ES-I3 (cell line): ENCODE results near the gene ACADVL.
A peak's percentile ranks its signal among the peaks of the same experiment; 100 is the strongest.

Experiments
- H3K36me3 ChIP-seq: 2 replicates; pipeline ENCODE4 v1.6.1; 2013; ENCODE audit warnings: mild to moderate bottlenecking, low read length, control low read depth, moderate library complexity; ENCODE audit not compliant: insufficient read depth
- H3K4me1 ChIP-seq: 2 replicates; pipeline ENCODE4 v1.6.1; 2013; ENCODE audit warnings: mild to moderate bottlenecking, control low read depth, low read length; ENCODE audit not compliant: insufficient read depth
- H3K9ac ChIP-seq: 2 replicates; pipeline ENCODE4 v1.6.1; 2013; ENCODE audit warnings: low read depth, mild to moderate bottlenecking, low read length, moderate library complexity
- H3K9me3 ChIP-seq: 2 replicates; pipeline ENCODE4 v1.6.1; 2013; ENCODE audit warnings: mild to moderate bottlenecking, low read length, moderate library complexity; ENCODE audit not compliant: control insufficient read depth, insufficient read depth

The ACADVL gene

DNA sequence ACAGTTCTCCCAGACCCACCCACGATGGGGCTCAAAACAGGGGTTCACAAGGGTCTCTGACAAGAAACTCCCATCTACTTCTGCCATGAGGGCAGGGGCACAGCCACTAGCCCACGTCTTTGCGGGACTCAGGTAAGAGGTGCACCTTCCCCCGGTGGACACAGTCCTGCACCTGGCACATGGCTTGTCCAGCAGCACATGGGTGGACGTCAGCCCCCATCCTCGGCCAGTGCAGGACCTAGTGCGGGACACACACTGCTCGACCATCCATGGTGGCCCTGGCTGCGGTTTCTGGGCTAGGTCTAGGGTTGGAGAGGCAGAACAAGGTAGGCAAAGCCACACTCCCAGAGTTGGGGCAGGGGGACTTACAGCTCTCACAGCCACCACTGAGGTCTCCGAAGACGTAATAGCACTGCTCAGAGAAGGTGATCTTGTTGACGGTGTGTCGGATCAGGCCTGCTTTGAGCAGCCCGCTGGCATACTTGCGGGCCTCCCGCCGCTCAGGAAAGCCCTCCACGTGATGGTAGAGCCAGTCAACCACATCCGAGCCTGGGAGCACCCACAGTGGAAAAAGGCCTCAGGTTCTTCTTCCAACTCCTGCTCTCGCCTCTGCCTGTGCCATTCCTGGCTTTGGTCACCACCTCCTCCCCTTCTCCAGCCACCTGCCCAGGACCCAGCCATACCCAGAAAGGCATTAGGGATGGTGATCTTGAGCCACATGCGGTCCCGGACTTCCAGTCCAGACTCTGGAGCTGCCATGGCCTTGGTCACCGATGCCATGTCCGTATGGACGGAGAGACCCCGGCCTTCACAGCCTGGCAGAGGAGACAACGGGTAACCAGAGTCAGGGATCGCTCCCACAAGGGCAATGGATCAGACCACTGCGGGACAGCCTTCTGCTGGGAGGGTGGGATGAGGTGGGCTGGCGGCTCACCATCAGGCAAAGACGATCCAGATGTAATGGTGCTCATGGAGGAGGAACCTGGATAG, 7.3 kb downstream of the ACADVL start:
- H3K9ac ChIP-seq = no peak overlapping the region
- no peaks in the 10 kb centered on the region for H3K9me3 ChIP-seq
- H3K4me1 ChIP-seq = peaks cover 2% of the 10 kb centered on the region; the same call in 1 of the 2 replicates
- peaks cover 22% of the 10 kb centered on the region; the same call in 1 of the 2 replicates for H3K36me3 ChIP-seq

DNA sequence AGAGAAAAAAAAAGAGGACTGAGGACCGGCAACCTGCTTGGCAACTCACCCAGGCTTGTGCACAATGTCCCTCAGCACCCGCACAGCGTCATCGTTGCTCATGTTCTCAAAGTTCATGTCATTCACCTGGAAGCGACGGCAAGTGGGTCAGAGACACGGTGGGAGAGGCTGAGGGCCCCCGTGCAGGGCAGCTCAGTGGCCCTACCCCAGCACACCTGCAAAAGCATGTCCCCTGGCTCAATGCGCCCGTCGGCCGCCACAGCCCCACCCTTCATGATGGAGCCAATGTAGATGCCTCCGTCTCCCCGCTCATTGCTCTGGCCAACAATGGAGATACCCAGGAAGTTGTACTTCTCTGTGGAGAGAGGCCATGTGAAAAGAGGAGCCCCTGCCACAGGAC, 9.2 kb downstream of the ACADVL start:
- Histone ChIP-seq H3K9me3 (no peaks in the 10 kb centered on the region), H3K9ac (no peak overlapping the region), H3K36me3 (peaks cover 16% of the 10 kb centered on the region; the same call in 1 of the 2 replicates), H3K4me1 (peaks cover 4% of the 10 kb centered on the region; the same call in 1 of the 2 replicates)

DNA sequence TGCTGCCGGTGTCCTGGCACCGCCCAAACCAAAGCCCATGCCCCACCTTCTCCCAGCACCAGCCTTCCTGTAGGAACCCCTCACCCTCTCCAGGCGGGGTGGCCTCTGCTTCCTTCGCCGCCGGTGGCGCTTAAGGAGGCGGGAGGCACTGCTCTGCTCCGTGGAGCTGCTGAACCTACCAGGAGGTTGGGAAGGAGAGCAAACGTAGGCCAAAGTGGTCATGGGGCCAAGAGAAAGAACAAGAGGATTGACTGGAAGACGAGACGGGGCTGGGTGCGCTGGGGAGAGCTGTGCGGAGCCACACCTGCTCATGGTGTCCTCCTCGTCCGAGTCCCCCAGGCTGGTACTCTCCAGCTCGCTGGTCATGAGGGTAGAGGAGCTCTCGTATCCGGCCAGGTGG, 9.8 kb downstream of the ACADVL start:
- no peaks in the 10 kb centered on the region for H3K9me3 ChIP-seq
- H3K36me3 ChIP-seq = peaks cover 15% of the 10 kb centered on the region; the same call in 1 of the 2 replicates
- H3K4me1 ChIP-seq = peaks cover 4% of the 10 kb centered on the region; the same call in 1 of the 2 replicates
- H3K9ac ChIP-seq = no peak overlapping the region

DNA sequence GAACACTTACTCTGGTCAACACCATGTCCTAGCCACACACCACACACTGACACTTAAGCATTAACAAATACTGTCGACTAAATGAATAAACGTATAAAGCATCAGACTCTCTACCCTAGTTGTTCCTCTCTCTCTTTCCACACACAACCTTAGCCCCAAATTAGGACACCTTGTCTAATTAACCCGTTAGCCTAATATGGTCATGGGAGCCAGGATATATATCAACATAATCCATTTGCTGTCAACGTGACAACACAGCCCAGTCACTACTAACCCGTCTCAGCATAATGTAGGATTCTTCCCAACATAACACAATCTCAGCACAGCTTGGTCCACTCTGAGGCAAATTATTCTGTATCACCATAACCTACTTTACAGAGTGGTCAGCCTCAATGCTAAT, 12.4 kb downstream of the ACADVL start:
- Histone ChIP-seq H3K4me1 (peaks cover 6% of the 10 kb centered on the region), H3K36me3 (peaks cover 22% of the 10 kb centered on the region), H3K9ac (no peak overlapping the region; the same call in 1 of the 2 replicates), H3K9me3 (no peaks in the 10 kb centered on the region)

DNA sequence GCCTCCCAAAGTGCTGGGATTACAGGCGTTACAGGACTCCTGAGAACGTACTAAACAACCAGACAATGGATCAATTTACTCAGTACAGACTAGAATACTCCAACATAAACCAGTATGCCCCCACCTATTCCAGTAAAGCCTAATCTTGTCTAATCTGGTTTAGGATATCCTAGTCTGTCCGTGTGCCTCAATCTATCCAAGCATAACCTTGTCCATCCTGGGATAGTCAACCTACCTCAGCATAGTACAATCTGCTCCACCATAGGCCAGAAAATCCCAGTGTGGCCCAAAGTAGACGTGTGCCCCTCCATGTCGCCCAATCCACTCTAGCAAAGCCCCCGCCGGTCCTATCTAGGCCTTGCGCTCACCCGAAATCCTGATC, 14.0 kb downstream of the ACADVL start:
- H3K9ac ChIP-seq = peak overlapping the region; percentile 98
- H3K4me1 ChIP-seq = peaks cover 10% of the 10 kb centered on the region

DNA sequence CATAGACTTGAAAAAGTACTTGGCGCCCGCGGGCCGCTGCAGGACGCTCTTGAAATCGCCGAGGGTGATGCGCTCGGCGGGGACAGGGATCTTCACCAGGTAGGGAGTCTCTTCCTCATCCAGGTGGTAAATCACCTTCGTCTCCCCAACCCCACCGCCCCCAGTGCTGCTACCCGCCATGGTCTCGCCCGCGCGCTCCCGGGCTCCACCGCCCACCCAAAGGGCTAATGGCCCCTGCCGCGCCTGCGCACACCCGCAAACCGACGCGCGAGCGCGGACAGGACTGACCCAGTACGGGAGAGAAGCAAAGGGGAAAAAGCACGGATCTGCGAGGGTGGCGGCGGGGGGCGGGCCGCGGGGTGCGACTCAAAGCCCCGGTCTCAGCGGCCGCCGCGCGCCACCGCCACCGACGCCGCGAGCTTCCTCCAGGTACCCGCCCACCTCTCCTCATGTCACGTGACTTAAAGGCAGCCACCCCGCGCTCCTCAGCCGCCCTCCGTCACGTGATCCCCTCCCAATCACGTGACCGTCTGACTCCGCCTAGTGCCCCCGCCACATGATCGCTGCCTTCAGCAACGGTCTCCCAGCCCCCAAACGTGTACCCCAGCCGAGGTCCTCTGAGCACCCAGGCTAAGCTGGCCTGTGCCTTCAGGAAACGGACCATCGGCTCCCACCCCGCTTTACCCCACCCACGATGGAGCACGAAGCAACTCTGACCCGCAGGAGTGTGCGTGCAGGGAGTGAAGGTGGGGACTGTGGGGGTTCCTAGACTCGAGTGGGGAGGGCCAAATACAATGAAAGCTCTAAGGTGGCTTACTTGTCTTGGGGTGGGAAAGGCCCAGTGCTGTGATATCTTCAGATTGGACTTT, 14.6 kb downstream of the ACADVL start, which contains the start of gene DVL2:
TSS of gene DVL2 (minus strand) at position 435 of the 869 bp plus-strand sequence. CDS start at position 180, 255 bp downstream.
- Histone ChIP-seq H3K4me1 (peaks cover 10% of the 10 kb centered on the region), H3K9ac (peak within 1 kb of the TSS; percentile 98), H3K9me3 (no peaks in the 10 kb centered on the region), H3K36me3 (peaks cover 15% of the 10 kb centered on the region)

More for the DNA sequence above, 14.0 kb downstream of the ACADVL start:
- H3K9me3 ChIP-seq = no peaks in the 10 kb centered on the region
- peaks cover 15% of the 10 kb centered on the region for H3K36me3 ChIP-seq

DNA sequence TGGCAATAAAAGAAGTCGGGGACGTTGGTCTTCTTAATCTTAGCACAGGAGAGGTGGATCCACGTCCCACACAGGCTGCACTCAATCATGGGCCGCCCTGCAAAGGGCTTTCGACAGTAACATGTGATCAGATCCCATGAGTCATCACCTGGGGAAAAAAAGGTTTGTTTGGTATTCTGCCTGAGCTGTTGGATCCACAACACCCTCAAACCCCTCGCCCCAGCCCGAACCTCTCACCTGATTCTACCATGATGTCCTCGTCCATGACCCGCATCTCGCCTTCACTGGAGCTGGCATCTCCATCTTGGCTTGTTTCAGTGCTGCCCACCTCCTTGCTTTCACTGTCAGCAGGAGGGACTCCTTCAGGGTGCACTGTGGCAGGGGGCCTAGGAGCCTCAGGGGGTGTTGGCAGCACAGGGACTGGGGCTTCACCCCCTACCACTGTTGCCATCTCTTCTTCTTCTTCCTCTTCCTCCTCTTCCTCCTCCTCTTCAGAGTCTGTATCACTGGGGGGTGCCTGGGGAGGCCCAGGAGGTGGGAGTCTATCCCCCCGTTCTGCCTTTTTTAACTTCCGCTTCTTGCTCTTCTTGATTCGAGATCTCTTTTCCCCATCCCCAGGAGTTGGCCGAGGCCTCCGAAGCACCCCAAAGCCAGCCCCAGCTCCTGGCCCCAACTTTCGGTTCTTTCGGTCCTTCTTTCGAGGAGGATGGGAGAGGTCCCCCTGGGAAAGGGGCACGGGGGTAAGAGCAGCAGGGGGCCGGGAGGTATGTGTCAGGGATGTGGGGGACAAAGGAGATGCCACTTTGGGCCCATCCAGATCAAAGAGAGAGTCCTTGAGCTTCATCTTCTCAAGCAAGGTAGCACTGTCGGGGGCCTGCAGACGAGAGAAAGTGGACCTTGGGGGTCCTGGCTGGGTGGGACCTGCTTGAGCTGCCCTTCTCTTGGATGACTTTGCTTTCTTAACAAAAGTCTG, 16.2 kb downstream of the ACADVL start:
- peaks cover 17% of the 10 kb centered on the region for H3K4me1 ChIP-seq
- H3K36me3 ChIP-seq = peaks cover 10% of the 10 kb centered on the region
- H3K9ac ChIP-seq = no peak overlapping the region
- H3K9me3 ChIP-seq = no peaks in the 10 kb centered on the region

DNA sequence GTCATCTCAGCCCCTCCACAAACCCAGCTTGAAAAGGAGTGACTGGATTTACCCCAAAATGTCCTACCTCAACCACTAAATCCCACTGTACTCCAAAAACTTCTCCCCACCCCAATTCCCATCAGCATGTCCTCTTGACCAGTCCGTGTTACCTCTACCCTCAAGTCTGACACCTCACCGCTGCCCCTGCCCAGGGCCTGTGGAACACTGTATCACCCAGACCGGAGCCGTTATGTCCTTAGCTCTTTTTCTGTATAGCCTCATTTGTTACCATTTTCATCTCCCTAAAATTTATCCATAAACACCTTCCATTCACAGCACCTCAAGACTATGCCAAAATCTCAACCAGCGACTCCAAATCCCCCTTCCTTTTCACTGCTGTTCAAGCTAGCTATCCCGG, 17.1 kb downstream of the ACADVL start:
- peaks cover 10% of the 10 kb centered on the region for H3K36me3 ChIP-seq
- peaks cover 23% of the 10 kb centered on the region for H3K4me1 ChIP-seq
- no peaks in the 10 kb centered on the region for H3K9me3 ChIP-seq
- no peak overlapping the region for H3K9ac ChIP-seq

DNA sequence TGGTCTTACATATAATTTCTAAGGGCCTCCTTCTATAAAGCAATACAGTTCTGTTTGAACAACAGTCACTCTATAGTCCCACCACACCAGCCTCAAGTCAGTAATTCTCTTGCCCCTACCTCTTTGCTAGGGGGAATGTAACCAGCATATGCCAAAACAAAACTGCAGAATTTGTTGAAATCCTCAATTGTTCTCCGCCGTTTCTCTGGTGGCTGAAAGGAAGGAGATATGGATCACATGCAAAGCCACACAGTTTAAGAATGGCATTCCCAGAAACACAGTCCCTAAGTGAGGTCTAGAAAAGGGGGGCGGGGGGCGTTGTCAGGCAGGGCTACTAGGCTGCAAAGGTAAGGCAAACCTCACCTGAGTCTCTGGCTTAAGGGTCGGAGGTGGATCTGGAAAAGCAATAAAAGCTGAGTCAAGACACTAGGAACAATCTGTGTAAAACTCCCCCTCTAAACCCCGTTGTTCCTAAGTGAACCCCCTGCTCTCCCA, 17.6 kb downstream of the ACADVL start:
- peaks cover 18% of the 10 kb centered on the region for H3K4me1 ChIP-seq
- peaks cover 10% of the 10 kb centered on the region for H3K36me3 ChIP-seq
- H3K9ac ChIP-seq = peak overlapping the region; percentile 58; the same call in 1 of the 2 replicates
- H3K9me3 ChIP-seq = no peaks in the 10 kb centered on the region

DNA sequence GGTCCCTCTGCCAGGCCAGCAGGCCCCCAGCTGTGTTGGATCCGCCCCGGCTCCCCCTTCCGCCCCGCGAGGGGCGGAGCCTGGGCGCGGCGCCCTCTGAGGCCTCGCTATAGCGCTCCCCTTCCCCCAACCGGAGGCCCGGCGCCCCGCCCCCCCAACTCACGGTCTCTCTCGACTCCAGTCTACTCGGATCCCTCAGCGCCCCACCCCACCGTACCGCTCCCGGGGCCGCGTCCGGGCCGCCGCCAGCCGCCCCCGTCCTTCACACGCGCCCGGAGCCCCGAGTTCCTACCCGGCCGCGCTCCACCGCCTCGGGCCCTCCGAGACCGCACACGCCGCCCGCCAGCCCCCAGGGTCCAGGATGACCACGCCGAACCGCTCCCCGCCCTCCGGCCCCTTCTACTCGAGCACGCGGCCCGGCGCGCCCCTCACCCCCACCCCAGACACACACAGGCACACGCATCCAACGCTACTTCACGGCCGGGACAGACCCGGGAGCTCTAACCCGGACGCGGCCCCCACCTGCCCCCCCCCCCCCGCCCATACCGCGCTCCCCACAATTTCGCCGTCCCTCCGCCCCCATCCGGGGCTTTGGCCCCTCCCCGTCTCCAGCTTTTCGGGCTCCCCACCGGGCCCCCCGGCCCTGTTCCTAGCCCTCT, 18.2 kb downstream of the ACADVL start:
- Histone ChIP-seq H3K4me1 (peaks cover 18% of the 10 kb centered on the region), H3K9me3 (no peaks in the 10 kb centered on the region), H3K9ac (peak overlapping the region; percentile 58), H3K36me3 (peaks cover 10% of the 10 kb centered on the region)

DNA sequence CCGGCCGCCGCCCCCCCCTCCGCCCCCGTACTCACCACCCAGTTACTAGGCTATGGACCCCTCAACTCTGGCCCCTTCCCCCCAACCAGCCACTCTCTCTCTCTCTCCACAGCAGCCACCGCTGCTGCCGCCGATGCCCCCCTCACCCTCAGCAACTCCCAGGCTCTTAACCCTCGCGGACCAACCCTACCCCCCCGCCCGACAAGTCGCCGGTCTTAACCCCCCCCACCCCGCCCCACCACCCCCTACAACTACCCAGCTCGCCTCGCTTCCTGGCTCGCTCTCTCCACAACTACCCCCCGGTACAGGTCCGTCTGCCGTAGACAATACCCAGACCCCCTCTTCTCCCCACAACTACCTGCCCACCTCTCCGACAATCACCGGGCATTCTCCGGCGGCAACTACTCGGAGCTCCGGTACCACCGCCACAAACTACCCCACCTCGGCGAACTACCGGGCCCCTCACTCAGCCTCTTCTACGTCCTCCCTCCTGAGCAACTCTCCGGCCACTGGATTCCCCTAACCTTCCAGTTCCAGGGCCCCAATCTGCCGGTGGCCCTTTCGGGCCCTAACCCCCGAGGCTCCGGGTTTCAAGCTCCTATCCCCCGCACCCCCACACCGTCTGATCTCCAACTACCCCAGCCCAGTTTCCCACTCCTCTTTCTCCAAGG, 18.8 kb downstream of the ACADVL start:
- peak overlapping the region; percentile 98 for H3K9ac ChIP-seq
- H3K4me1 ChIP-seq = peaks cover 18% of the 10 kb centered on the region
- peaks cover 10% of the 10 kb centered on the region for H3K36me3 ChIP-seq
- H3K9me3 ChIP-seq = no peaks in the 10 kb centered on the region

DNA sequence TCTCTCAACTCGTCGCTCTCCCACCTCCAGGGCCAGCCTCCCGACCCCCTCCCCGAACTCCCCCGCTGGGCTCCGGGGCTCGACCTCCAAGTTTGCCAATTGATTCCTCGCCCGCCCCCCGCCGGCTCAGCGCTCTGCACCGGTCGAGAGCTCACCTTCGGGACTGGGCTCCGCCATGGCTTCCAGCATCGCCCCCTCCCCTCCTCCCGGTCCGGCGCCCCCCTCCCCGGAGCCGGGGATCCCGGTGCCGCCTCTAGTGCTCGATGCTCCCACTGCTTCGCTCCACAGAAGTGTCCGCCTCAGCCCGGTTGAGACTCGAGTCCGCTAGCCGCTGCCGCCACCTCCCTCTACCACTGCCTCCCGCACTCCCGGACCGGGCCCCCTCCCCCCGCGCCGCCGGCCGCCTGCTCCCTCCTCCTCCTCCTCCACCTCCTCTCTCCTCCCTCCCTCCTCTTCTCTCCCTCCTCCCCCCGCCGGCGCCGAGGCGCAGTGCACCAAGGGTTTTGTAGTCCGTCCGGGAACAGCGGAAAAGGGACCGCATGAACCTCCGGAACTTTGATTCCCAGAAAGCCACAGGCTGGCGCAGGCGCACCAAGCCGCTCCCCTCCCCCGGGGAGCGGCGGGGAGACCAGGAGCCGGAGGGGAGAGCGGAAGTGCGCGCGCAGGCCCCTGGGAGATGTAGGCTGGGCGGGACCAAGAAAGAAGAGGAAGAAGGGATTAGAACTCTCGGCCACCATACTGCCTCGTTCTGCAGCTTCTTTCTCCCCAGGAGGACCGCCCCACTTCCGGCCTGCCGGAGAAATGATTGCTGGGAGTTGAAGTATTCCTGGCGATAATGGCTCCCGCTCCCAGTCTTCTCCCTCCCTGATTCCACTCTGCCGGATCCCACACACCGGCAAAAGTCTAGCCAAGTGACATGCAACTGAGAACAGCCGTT, 19.6 kb downstream of the ACADVL start, which contains the start of gene PHF23:
TSS of gene PHF23 (minus strand) at position 367 of the 937 bp plus-strand sequence. CDS start at position 189, 178 bp downstream.
- Histone ChIP-seq H3K4me1 (peaks cover 18% of the 10 kb centered on the region), H3K9me3 (no peaks in the 10 kb centered on the region), H3K36me3 (peaks cover 10% of the 10 kb centered on the region), H3K9ac (peak within 1 kb of the TSS; percentile 98)
